ENCODE results near the gene COL5A2.

DNA sequence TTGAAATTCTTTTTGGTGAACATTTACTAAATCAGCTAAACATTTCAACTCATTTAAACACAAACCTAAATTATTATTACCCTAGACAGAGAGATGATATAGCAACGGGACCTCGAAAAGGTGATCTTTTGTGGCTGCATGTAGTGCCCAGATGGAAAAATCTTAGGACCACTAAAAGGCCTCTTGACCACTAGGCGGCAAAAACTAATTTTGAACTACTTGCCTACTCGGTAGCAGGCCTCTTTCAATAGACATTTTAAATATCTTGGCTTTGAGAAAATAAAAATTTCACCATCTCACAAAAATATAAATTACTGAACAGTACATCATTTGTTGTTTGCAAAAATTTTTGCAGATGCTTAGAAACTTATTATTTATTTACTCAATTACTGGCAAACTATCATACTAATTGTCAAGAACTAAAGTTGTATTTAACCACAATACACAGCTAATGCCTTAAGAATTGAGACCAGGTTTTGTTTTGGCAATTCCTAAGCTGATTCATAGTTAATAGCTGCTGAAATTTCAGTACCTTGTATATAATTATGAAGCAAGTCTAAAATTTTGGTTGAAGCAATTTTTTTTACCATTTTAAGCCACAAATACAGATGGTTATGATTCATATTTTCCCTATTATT, 196.0 kb downstream of the COL5A2 start:
- no peak for TF ChIP-seq ZFX (IDR thresholded peaks at IDR 0.05)
- TF ChIP-seq, protein P1, sequence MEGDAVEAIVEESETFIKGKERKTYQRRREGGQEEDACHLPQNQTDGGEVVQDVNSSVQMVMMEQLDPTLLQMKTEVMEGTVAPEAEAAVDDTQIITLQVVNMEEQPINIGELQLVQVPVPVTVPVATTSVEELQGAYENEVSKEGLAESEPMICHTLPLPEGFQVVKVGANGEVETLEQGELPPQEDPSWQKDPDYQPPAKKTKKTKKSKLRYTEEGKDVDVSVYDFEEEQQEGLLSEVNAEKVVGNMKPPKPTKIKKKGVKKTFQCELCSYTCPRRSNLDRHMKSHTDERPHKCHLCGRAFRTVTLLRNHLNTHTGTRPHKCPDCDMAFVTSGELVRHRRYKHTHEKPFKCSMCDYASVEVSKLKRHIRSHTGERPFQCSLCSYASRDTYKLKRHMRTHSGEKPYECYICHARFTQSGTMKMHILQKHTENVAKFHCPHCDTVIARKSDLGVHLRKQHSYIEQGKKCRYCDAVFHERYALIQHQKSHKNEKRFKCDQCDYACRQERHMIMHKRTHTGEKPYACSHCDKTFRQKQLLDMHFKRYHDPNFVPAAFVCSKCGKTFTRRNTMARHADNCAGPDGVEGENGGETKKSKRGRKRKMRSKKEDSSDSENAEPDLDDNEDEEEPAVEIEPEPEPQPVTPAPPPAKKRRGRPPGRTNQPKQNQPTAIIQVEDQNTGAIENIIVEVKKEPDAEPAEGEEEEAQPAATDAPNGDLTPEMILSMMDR (conservative IDR thresholded peaks at IDR 0.05) = no peak
